Activated CD8-positive, alpha-beta memory T cell treated with anti-CD3 and anti-CD28 coated beads, Interleukin-2, amount 50 U/mL, for 24 hours (primary cell): Measurements from ENCODE around the gene SPATS2.
A peak's percentile ranks its signal among the peaks of the same experiment; 100 is the strongest.
"Not testable (repeated sequence)": the region's sequence is repeated elsewhere in the genome, so short reads cannot be mapped to it uniquely, and the experiment has no call there.

Experiments used
- DNase-seq: peaks from one replicate; pipeline ENCODE4 v3.0.0-alpha.2; 2020; ENCODE audit errors: extremely low read depth

Gene SPATS2

DNA sequence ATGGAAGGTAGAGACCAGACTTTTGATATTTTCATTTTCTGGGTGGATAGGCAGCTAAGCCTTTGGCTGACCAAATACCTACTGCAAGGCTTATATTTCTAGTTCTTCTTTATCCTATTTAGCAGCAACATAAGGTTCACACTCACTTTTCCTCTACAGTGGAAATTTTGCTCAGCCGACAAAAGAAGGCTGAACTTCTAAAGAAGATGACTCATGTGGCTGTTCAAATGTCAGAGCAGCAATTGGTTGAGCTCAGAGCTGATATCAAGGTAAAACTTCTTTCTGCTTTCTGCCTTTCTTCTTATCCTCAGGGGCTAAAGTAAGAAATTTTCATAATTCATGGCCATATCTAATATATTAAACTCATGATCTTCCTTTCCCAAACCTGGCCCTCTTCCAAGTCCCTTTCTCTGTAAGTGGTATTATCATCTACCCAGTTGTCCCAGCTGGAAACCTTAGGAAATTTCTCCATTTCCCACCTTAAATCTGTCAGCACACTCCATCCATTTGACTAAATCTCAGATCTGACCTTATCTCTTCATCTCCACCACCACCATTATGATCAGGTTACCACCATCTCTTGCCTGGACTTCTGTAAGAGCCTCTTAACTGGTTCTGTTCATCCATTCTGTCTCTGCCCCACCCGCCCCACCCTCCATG is 151.8 kb downstream of the SPATS2 start:
- DNase-seq, result no peak

DNA sequence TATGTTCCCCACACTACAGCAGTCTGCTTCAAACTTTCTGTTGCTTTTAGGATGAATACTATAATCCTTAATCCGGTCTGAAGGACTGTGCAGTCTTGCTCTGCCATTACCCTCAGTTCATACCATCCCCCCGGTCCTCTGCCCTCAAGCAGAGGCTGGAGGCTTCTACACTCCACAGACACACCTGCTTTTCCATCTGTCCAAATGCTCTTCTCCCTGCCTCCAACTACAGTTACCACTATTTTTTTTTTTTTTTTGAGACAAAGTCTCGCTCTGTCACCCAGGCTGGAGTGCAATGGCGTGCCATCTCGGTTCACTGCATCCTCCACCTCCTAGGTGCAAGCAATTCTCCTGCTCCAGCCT is 152.3 kb downstream of the SPATS2 start:
- no peak for DNase-seq

DNA sequence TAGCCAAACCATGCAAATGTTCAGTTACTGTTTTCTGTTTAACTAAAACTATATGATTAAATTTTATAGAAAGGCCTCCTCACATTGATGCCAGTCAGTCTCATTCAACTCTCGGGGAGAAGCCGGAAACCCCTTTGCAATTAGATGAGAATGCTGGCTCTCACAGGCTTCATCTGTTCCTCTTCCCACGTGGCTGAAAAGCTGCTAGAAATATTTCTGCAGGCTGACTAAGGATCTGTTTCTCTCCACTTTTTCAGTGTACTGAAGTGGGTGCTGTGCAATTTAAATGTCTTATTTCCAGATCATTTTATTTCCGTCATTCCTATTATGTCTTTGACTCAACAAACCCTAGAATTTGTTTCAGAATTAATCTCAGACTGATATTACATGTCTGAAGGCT is 154.1 kb downstream of the SPATS2 start:
- DNase-seq, result no peak

DNA sequence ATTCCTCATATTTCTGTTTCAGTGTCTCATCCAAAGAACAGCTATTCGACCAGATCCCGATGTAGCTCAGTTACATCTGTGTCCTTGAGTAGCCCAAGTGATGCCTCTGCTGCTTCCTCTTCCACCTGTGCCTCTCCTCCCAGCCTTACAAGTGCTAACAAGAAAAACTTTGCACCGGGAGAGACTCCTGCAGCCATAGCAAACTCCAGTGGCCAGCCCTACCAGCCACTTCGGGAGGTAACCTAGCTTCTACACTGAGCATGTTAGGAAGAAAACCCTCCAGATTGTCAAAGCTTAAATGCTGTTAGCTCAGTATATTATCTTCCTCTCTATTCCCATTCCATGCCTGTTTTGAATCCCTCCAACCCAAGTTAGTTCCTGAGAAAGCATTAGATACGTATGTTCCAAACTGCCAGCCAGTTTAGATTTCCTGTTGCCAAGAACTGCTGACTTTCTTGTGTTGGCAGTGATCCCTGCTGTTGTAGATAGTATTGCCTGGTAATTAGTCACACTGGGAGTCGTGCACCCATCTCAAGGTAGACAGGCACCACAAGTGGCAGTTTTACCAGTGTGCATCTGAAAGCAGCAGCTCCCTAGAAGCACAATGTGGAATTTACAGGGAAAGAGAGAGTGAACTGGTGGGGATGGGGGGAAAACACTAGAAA is 157.5 kb downstream of the SPATS2 start:
- DNase-seq, result no peak

DNA sequence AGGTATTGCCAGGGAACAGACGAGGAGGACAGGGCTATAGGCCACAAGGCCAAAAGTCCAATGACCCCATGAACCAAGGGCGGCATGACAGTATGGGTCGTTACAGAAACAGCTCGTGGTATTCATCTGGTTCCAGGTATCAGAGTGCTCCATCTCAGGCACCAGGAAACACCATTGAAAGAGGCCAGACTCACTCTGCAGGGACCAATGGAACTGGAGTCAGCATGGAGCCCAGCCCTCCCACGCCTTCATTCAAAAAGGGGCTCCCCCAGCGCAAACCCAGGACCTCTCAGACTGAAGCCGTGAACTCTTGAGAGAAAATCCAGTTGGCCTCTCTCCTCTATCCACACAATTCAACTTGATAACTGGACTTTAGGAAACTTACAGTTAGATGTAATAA is 158.7 kb downstream of the SPATS2 start:
- no peak for DNase-seq

DNA sequence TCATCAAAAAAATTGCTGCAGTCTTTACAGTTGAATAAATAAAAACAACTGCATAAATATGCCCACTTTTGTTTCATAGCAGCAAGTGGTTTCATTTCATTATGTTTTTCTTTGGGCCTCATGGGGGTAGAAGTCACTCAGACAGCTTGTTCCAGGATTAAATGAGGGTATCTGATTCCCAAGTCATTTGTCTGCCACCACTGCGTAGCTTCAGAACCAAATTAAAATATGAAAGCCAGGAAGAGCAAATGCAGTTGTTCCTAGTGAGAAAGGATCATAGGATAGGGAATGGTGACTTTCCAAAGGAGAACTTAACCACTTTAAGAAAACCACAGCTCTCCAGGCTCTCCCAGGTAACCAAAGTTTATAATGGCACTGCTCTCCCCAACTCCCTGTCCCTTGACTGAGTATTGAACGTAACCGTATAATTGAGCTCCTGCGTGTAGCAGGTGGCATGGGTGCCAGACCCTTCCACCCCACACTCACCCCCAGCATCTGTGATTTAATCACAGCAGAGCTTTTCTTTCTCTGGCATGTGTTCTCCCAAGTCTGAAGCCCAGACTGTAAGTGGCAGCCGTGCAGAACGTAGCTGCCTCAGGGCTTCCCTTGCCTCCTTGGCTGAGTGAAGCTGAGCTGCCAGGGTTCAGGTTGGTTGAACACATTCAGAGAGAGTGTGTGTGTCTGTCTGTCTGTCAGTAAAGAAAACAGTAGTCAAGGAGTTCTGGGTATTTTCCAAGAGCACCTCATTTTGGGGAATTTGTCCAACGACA is 160.3 kb downstream of the SPATS2 start:
- no peak for DNase-seq

DNA sequence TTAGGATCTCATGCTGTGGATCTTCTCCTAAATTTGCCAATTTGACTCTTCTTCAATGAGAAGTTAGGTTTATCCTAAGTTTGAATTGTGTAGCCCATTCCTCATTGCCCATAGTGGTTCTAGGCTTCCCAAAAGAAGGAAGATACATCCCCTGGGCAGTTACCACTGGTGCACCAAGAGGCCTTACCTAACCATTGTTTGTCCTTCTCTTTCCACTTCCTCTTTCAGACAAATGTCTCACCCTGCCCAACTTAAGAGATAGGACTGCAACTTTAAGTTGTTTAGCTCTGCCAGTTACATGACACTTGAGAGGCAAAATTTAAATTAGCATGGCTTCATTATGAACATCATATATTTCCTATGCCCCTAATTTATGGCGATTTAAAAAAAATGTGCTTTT is 162.2 kb downstream of the SPATS2 start:
- no peak for DNase-seq

DNA sequence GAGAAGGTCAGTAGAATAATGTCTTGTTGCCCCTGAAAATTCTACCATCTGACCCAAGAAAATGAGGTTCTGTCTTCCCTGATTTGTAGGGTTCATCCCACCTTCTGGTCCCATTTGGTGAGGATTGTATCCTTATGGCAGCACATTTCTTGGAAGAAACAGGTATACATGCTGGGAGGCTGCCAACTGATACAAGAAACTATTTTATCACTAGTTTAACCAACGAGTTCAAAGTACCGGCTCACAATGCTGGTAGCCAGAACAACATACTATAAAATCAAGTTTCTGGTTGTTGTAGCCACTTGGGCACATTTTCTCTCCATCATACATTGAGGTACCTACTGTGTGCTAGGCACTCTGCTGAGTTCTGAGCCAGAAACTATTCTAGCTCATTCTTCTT is 164.5 kb downstream of the SPATS2 start:
- no peak for DNase-seq

DNA sequence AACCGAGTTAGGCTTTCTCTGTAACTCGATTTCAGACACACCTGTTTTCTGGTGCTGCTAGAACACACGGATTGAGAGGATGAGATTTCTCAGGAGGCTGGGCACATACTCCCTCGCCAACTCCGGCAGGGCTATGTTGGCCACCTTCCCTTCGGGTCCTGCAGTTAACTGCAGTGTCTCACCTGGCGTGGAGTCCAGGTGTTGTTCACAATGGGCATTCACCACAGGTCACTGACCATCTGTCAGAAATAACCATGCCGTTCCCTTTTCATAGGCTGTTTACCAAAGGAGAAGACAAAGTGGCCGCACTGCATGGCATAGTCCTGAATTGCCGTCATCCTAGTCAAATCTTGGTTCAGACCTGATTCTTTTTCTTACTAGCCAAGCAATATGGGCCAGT is 166.1 kb downstream of the SPATS2 start:
- no peak for DNase-seq

DNA sequence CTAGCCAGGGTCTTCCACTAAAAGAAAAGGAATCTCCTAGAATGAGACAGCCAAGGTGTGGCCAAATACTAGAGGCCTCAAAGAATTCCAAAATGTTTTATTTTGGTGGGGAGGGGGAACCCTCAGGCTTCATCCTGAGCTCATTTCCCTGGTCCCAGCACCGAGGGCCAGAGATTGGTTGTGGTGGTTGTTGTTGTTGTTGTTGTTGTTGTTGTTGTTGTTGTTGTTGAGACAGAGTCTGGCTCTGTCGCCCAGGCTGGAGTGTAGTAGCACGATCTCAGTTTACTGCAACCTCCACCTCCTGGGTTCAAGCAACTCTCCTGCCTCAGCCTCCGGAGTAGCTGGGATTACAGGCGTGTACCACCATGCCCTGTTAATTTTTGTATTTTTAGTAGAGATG is 166.9 kb downstream of the SPATS2 start:
- DNase-seq, result not testable (repeated sequence)

DNA sequence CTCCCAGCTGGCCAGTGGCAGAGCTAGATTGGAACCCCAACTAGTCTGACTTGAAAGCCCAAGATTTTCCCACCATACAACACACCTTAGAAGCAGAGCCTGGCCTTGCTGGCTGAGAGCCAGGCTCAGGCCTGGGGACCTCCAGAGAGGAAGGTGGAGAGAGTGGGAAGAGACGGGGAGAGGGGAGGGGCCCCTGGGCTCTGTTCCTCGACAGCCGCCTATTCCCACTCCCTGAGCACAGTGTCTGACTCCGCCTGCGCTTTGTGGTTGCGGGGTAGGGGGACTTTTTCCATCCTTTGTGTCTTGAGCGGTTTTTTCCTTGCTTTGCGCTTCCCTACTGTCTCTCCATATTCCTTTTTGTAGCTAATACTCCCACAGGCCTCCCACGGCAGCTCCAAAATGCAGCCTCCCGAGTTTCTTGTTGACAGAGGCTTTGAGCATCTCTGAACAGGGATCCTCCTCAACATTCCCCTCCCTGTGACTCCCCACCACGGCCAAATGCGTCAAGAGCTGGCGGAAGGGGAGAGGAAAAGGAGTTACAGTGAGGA is 167.5 kb downstream of the SPATS2 start:
- no peak for DNase-seq

DNA sequence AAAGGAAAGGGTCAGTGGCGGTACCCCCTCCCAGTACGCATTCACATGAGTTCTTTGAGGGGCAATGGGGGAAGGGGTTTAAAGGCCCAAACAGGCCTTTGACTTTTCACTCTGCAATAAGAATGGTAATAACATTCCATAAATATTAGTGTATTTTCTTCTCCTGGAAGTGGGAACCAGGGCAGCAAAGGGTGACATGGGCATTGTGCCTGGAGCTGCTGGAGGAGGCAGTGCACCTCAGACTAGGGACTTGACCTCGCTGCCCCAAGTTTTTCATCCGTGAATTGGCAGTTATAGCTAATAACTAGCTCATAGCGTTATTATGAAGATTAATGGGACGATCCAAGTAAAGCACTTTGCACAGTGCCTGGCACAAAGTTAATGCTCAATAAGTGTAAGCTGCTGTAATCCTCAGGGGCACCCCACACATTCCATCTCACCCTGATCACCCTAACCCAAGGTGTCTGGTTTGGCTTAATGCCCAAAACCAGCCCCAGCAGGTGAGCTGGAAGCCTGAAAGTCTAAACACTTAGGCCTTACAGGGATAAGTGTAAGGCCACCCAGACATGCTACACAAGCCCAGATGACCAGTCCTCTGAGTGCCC is 168.8 kb downstream of the SPATS2 start:
- no peak for DNase-seq

DNA sequence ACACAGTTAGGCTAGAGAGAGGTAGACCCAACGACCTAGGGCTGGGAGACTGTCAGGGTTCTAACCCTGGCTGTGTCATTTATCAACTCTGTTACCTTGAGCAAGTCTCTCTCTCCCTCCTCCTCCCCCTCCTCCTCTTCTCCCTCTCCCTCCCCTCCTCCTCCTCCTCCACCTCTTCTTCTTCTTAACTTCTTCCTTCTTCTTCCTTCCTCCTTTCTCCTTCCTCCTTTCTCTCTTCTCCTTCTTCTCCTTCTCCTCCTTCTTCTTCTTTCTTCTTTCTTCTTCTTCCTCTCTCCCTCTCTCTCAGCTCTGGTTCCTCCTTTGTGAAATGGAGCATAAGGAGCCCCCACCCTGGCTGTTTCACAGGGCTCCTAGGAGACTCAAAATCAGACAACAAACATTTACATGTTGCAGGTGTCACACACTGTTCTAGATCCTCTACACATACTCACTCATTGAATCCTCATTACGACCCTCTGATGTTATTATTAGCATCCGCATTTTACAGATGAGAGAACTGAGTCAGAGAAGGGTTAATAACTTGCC is 169.3 kb downstream of the SPATS2 start:
- no peak for DNase-seq

DNA sequence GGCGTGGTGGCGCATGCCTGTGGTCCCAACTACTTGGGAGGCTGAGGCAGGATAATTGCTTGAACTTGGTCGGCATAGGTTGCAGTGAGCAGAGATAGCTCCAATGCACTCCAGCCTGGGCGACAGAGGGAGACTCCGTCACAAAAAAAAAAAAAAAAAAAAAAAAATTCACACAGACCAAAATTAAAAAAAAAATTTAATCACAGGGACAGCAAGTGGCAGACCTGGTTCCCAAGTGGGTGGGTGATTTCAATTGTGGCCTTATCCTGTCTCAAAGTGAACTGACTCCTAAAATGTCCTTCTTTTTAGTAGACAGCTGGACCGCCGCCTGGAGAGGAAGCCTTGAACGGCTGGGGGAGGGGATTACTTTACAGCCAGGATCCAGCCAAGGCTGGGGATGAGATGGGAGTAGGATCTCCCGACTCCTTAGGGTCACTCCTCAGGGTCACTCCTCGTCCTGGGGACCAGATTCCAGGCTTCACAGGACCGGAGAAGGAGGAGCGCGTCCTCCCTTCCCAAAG is 170.0 kb downstream of the SPATS2 start:
- DNase-seq, result no peak

DNA sequence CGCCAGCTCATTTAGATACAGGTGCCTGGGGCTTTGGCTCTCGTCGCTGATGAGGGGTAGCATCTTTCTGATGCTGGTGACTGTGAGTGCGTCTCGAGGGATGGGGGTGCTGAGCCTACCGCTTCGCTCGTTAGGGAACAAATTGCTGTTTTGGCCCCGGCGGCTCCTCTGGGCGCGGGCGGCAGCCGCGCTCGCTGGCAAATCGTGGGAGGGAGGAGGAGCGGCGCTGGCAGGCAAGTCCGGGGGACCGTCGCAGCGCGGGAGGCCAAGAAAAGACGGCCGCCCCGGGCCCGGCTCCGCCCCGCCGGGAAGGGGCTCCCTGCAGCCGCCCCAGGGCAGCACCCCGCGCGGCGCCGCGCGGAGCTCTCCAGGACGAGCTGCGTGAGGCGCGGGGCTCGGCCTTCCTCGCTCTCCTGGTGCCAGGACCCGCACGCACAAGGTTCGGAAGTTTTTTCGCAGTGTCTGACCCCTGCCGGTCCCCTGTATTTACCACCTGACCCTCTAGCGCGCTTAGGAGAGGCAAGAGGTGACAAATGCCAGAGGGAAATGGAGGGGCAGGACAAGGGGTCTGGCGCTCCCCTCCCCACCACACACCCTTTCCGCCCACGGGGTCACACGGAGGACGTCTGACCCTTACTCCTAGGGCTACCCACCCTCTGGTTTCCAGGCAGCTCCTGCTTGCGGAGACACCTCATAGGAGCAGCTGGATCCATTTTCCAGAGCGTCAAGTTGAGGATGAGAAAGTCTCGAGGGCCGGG is 170.7 kb downstream of the SPATS2 start:
- DNase-seq, result no peak

DNA sequence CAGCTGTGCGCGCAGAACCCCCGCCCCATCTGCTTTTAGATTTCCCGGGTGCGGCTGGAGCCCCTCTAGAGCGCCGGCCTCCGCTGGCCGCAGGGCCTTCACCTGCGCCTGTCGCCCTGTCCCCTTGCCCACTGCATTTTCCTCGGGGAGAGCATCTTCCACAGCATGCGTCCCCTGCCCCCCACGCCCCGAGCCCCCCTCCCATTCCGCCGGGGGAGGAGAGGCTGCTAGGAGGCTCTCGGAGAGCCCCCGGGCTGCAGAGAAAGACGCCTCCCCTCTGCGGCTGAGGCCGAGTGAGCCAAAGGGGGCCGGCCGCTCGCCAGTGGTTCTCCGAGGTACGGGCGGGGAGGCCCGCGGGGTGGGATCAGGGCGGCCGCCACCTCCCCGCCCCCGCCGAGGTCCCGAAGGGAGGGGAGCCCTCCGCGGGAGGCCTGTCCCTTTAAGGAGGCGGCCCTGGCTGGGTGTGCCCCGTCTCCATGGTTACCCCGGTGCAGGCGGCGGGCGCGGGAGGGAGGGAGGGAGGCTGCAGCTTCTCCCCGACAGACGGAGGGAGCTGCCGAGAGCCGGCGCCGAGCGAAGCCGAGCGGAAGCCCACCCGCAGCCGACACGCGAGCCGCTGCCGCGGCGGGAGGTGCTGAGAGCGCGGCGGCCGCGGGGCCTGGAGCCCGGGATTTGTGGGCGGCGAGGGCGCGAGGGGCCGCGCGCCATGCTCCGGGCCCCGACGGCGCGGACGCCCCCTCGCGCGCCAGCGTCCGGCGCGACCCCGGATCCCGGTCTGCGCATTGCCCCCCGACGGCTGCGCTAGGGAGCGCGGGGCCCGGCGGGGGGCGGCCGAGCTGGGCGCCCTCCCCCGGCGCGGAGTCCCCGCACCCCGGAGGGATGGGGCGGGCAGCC is 171.5 kb downstream of the SPATS2 start, which contains the start of gene KCNH3:
Gene KCNH3, plus strand, starts transcription at position 521 of the 894 bp plus-strand sequence. CDS start 387 bp downstream, outside the sequence.
- peak; percentile 56 for DNase-seq

DNA sequence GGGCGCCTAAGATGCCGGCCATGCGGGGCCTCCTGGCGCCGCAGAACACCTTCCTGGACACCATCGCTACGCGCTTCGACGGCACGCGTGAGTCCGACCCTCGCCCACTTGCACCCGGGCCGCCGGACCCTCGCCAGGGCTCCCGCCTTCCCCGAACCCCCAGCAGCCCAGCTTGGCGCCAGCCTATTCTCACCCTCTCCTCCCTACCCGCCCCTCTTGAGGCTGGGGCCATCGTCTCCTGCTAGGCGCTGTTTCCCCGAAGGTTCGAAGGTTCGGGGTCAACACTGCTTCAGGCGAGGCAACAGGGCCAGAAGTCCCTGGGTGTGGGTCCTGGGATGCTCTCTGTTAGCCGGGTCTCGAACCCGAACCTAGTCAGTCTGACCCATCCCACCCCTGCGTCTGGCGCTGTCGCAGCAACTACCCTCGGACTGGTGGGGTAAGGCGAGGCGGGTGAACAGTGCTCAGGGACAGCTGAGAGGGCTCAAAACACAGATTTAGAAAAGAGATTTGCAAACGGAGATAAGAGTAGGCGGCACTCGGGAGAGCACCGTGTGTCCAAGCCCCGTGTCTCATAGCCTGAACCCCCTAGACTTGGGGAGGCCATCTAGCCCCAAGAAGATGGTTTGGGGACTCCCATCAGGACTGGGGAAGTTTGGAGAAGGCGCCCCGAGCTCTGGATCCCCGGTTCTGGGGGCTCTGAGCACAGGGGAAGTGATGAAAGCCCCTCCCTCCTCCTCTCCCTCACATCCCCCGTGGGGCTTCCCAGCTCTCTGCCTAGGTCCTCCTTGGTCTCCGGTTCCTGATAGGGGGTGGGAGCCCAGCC is 172.4 kb downstream of the SPATS2 start:
- no peak for DNase-seq

DNA sequence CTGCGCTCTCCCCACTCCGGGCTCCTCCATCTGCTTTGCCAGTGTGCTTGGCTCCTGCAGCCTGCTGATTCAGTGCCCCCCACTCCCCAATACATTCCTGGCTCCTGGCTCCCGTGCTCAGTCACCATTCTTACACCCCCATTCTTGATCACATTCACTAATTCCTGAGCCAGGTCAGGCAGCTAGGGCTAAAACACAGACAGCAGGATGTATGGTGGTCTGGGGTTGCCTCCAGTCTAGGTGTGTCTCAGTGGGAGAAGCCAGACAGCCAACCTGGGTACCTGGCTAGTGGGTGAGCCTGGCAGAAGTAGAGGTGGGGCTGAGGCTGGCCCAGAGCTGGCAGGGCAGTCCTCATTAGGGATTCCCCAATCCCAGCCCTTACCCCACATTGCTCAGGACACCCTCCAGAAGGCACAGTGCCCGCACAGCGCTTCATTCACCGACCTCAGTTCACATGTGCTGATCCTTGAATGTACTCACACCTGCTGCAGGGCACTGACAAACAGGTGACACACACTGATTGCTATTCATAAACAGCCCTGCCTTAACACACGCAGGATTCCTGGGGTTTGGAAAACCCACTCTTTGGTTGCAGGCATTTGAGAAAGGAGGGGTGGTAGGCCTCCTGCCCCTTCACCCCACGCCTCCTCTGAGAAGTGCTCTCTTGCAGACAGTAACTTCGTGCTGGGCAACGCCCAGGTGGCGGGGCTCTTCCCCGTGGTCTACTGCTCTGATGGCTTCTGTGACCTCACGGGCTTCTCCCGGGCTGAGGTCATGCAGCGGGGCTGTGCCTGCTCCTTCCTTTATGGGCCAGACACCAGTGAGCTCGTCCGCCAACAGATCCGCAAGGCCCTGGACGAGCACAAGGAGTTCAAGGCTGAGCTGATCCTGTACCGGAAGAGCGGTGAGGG is 173.2 kb downstream of the SPATS2 start:
- DNase-seq, result no peak
